H1 (cell line): ENCODE measurements around the gene FABP7.

Source experiments
- CBX8 ChIP-seq: fragments of 300-800, 300-1000 bp; sonication (generic); IDR thresholded peaks from 2 replicates; pipeline ENCODE4 v1.7.1; 2016; ENCODE audit warnings: low read depth, low read length, borderline replicate concordance
- CREB1 ChIP-seq: IDR thresholded peaks from 2 replicates; pipeline ENCODE4 v1.6.1; 2012; ENCODE audit warnings: inconsistent platforms
- EGR1 ChIP-seq: IDR thresholded peaks from 2 replicates; pipeline ENCODE4 v1.6.1; 2011; ENCODE audit warnings: low read depth, low read length, borderline replicate concordance
- EZH2 ChIP-seq: fragments of 200-600 bp; sonication (generic); IDR thresholded peaks from 2 replicates; pipeline ENCODE4 v1.7.1; 2012; ENCODE audit warnings: low read depth, mild to moderate bottlenecking, moderate library complexity, low read length, inconsistent platforms; ENCODE audit not compliant: severe bottlenecking
- GABPA ChIP-seq: IDR thresholded peaks from 2 replicates; pipeline ENCODE4 v1.6.1; 2011; ENCODE audit warnings: mild to moderate bottlenecking, low read length, moderate library complexity, borderline replicate concordance; ENCODE audit not compliant: insufficient read depth
- HDAC2 ChIP-seq, 2 experiments: fragments of 300-600 bp in 1 of 2; sonication (generic) in 1 of 2; IDR thresholded peaks; 2 replicates each; pipeline ENCODE4 v1.6.1; 2011 to 2012; ENCODE audit warnings: low read depth in 2 of 2, low read length in 2 of 2, mild to moderate bottlenecking in 2 of 2, moderate library complexity in 2 of 2, borderline replicate concordance in 1 of 2, inconsistent platforms in 1 of 2
- KDM4A ChIP-seq: IDR thresholded peaks from one replicate; pipeline ENCODE4 v1.7.1; 2012; ENCODE audit warnings: low read depth, mild to moderate bottlenecking, moderate library complexity, low read length, inconsistent platforms; ENCODE audit not compliant: severe bottlenecking
- POLR2A ChIP-seq, 2 experiments: IDR thresholded peaks; 1 replicate in 1 of 2; 2 replicates in 1 of 2; pipeline ENCODE4 v1.6.1; 2011; ENCODE audit warnings: low read depth in 2 of 2, low read length in 2 of 2, mild to moderate bottlenecking in 2 of 2; ENCODE audit errors: control extremely low read depth in 1 of 2
- RFX5 ChIP-seq: IDR thresholded peaks from 2 replicates; pipeline ENCODE4 v1.6.1; 2011; ENCODE audit warnings: low read depth, low read length, improper control_type of control experiment, borderline replicate concordance
- TEAD4 ChIP-seq: IDR thresholded peaks from 2 replicates; pipeline ENCODE4 v1.6.1; 2012; ENCODE audit warnings: low read depth, low read length, inconsistent platforms, mixed read lengths
- YY1 ChIP-seq: IDR thresholded peaks from 2 replicates; pipeline ENCODE4 v1.6.1; 2011; ENCODE audit warnings: low read depth, mild to moderate bottlenecking, low read length
- TF ChIP-seq, protein P1 (sequence below), 3 experiments: IDR thresholded peaks; 1 replicate in 2 of 3; 2 replicates in 1 of 3; pipeline versions ENCODE4 v1.5.1 to v1.6.1; 2011; ENCODE audit warnings: low read length in 3 of 3, mild to moderate bottlenecking in 3 of 3, inconsistent platforms in 2 of 3, low read depth in 1 of 3, moderate library complexity in 1 of 3; ENCODE audit not compliant: insufficient read depth in 1 of 3; ENCODE audit errors: control extremely low read depth in 1 of 3
- TF ChIP-seq, protein P2 (sequence below): IDR thresholded peaks from 2 replicates; pipeline ENCODE4 v1.6.1; 2011; ENCODE audit warnings: low read length, improper control_type of control experiment
- TF ChIP-seq, protein P3 (sequence below): IDR thresholded peaks from 2 replicates; pipeline ENCODE4 v1.6.1; 2012; ENCODE audit warnings: low read length, inconsistent platforms

DNA sequence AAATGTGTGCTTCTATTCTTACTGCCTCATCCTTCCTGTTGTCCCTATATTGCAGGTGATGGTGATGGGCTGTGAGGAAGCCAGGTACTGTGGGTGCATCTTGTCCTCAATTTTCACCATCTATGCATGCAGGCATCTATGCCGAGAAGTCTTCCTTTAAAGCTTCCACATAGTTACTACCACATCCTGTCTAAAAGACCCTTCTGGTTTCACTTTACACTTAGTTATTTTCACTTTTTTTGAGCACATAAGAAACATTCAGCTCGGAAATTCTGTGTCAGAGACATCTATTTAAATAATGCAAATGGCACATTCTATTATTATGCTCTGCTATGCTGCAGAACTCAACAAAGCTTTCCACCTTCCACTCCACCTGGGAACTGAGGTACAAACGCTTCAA lies 28.2 kb upstream of the FABP7 start:
- TF ChIP-seq HDAC2 (IDR thresholded peaks at IDR 0.05; ENCODE audit: borderline replicate concordance in 1 of 2, low read depth in 2 of 2, low read length in 2 of 2) (no peak), EZH2 (no peak), RFX5 (no peak), CBX8 (no peak), POLR2A (IDR thresholded peaks at IDR 0.05; ENCODE audit: control extremely low read depth in 1 of 2, low read depth in 2 of 2, low read length in 2 of 2) (no peak), KDM4A (no peak), YY1 (no peak), CREB1 (no peak), TEAD4 (no peak), GABPA (no peak), EGR1 (no peak)
- TF ChIP-seq, protein P1, sequence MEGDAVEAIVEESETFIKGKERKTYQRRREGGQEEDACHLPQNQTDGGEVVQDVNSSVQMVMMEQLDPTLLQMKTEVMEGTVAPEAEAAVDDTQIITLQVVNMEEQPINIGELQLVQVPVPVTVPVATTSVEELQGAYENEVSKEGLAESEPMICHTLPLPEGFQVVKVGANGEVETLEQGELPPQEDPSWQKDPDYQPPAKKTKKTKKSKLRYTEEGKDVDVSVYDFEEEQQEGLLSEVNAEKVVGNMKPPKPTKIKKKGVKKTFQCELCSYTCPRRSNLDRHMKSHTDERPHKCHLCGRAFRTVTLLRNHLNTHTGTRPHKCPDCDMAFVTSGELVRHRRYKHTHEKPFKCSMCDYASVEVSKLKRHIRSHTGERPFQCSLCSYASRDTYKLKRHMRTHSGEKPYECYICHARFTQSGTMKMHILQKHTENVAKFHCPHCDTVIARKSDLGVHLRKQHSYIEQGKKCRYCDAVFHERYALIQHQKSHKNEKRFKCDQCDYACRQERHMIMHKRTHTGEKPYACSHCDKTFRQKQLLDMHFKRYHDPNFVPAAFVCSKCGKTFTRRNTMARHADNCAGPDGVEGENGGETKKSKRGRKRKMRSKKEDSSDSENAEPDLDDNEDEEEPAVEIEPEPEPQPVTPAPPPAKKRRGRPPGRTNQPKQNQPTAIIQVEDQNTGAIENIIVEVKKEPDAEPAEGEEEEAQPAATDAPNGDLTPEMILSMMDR (IDR thresholded peaks at IDR 0.05; ENCODE audit: control extremely low read depth in 1 of 3, insufficient read depth in 1 of 3, low read depth in 1 of 3, low read length in 3 of 3), result no peak
- TF ChIP-seq, protein P2, sequence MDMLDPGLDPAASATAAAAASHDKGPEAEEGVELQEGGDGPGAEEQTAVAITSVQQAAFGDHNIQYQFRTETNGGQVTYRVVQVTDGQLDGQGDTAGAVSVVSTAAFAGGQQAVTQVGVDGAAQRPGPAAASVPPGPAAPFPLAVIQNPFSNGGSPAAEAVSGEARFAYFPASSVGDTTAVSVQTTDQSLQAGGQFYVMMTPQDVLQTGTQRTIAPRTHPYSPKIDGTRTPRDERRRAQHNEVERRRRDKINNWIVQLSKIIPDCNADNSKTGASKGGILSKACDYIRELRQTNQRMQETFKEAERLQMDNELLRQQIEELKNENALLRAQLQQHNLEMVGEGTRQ, result no peak
- TF ChIP-seq, protein P3, sequence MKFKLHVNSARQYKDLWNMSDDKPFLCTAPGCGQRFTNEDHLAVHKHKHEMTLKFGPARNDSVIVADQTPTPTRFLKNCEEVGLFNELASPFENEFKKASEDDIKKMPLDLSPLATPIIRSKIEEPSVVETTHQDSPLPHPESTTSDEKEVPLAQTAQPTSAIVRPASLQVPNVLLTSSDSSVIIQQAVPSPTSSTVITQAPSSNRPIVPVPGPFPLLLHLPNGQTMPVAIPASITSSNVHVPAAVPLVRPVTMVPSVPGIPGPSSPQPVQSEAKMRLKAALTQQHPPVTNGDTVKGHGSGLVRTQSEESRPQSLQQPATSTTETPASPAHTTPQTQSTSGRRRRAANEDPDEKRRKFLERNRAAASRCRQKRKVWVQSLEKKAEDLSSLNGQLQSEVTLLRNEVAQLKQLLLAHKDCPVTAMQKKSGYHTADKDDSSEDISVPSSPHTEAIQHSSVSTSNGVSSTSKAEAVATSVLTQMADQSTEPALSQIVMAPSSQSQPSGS, result no peak
